CD4-positive, alpha-beta T cell treated with Interleukin-17A for 1 hour (primary cell): ENCODE measurements around the gene RGL3.
"Not testable (repeated sequence)": the region's sequence is repeated elsewhere in the genome, so short reads cannot be mapped to it uniquely, and the experiment has no call there.

Experiments used
- DNase-seq: peaks from one replicate; pipeline ENCODE4 v3.0.0-alpha.2; 2020

The RGL3 gene

DNA sequence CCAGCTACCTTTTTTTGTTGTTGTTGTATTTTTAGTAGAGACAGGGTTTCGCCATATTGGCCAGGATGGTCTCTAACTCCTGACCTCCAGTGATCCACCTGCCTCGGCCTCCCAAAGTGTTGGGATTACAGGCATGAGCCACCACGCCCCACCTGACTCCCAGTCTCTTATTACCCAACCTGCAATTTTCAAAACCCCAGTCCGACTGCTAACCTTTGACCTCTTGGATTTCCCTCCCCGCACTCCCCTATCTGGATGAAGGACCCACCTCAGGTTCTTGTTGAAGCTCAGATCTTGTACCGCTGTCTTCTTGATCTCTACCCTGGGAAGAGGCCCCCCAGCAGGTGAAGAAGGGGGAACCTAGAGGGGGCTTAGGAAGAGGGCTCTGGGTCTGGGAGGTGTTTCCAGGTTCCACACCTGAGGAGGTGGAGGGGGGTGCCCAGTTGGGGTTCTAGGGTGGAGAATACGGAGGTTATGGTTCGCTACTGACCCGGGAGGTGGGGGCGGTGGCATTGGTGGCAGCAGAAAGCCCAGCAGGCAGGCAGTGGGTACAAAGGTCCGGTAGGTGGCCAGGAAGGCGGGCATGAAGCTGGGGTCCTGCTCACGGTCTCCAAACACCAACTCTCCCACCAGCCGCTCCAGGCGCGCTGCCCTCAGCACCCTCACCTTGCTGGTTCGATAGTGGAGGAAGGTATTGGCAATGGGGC, 2.6 kb downstream of the RGL3 start:
- no peak for DNase-seq

DNA sequence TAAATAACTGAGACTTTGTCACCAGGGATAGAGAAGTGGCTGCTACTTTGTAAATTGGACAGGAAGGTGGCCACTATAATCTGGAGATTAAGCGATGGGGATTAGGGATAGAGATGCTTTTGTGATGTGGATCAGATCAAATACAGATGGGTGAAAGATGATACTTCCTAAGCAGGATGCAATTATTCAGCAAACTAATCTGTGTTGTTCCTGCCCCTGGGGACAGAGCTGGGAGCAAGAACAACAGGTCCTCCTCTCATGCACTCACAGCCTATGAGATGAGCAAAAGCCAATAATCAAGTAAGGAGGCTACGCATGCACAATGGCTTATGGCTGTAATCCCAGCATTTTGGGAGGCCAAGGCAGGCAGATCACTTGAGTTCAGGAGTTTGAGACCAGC, 4.6 kb downstream of the RGL3 start:
- DNase-seq: no peak

DNA sequence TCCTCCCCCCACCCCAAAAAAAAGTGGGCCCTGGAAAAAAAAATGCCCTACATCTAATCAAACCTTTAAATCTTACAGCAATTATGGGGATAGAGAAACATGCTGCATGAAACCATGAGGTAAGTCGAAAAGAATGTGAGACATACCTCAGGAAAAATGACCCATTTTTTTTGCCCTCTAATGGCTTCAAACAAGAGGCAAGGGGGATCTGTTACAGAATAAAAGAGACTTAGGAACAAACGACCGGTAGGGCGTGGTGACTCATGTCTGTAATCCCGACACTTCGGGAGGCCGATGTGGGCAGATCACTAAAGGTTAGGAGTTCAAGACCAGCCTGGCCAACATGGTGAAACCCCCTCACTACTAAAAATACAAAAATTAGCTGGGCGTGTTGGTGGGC, 8.4 kb downstream of the RGL3 start:
- DNase-seq: no peak

DNA sequence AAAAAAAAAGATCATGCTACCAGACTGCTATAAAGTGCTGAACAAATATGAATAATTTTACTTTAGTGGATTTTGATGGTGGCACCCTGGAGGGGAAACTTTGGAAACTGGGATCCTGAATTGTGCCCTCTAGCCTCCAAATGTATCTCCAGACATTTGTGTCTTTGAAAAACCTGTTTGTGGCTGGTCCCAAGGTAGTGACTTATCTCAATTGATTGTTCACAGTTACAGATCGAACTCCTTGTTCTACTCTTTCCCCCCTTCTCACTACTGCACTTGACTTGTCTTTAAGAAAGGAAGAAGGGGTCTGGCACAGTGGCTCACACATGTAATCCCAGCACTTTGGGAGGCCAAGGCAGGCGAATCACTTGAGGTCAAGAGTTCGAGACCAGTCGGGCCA, 10.5 kb downstream of the RGL3 start:
- no peak for DNase-seq

DNA sequence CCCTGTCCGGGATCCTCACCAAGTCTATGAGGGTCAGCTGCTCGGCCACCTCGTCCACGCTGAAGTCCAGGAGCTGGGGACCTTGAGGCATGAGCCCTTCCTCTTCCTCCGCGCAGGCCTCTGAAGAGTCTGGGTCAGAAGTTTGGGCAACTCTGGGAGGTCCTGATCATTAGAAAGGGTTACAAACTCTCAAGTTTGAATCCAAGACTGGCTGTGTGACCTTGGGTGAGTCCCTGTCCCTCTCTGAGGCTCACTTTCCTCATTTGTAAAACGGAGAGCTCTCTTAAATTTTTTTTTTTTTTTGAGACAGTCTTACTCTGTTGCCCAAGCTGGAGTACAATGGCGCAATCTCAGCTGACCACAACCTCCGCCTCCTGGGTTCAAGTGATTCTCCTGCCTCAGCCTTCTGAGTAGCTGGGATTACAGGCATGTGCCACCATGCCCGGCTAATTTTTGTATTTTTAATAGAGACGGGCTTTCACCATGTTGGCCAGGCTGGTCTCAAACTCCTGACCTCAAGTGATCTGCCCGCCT, 12.3 kb downstream of the RGL3 start:
- not testable (repeated sequence) for DNase-seq

DNA sequence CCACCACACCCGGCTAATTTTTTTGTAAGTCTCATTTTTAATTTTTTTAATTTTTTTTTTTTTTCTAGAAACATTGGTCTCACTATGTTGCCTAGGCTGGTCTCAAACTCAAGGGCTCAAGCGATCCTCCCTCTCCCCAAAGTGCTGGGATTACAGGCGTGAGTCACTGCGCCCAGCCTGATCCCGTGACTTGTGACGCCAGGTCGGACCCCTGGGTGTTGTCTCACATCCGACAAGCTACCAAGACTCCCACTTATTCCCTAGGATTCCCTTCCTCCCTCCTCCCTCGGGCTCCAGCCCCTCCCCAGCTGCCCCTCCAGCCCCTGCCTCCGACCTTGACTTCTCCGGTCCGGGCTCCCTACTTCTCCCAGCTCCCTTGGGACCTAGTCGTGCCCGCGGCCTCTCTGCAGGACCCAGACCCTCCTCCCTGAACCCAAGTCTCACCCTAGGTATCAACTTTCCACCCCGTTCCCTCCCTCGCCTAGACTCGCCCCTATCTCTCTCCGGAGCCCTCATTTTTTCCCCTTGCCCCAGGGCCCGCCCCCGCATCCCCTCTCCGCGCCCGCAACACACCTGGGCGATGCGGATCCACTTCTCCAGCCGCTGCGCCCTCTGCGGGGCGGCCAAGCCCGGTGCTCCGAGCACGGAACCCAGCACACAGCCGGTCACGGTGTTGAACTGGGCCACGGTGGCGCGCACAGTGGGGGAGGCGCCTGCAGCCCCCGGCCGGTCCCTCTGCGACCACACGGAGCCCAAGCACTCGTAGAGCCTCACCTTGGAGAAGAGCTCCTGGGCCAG, 13.1 kb downstream of the RGL3 start:
- DNase-seq: peak; percentile 32

DNA sequence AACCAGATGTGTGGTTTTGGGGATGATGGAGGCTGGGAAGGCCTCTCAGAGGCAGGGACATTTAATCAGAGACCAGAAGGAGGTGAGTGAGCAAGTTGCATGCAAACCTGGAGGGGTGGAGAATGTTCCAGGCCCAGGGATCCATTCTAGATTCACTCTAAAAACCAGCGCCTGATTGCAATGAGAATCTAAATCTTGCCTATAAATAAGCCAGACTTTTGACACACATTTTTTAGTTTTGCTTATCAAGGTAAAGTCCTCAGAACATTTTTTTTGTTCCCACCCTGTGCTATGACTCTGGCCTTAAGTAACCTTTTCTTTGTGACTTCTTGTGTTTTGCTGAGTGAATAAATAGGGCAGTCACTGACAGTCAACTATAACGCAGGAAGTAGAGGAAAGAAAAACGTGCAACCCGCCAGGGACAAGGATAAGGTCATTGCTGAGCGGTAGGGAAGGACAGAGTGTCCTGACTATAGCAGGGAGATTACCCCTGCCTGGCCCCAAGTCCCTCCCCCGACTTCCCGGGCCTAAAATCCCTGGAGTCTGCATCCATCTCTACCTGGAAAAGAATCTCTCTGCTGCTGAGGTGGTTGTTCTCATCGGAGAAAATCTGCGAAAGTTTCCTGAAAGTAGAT, 14.4 kb downstream of the RGL3 start:
- DNase-seq: no peak

DNA sequence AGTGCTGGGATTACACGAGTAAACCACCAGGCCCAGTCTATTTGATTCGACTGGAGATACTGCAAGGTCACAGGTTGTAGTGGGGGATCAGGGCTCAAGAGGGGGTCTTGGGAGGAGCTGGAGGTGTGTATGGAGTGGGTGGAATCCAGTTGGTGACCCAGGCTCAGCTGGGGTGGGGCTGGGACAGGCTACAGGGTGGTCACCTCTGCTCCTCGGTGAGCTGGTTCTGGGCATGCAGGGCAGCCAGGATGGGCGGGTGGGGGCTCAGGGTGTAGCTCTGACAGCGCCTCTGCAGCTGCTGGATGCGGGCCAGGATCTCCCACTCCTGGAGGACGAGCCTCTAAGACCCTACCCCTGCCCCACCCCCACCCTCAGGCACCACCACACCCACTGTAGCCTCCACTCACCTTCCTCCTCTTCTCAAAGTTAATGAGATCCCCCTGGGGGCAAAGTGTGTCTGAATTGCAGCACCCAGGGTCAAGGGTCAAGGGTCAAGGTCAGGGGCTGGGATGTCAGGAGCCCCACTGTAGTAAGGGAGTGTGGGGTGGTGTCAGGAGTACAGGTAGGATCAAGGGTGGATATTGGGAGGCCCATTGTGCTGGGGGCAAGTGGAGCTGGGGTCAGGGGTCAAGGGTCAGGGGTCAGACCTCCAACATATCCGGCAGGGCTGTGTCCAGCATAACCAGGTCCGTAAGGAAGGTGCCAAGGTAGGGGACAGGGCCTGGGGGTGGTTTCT, 17.1 kb downstream of the RGL3 start:
- no peak for DNase-seq

DNA sequence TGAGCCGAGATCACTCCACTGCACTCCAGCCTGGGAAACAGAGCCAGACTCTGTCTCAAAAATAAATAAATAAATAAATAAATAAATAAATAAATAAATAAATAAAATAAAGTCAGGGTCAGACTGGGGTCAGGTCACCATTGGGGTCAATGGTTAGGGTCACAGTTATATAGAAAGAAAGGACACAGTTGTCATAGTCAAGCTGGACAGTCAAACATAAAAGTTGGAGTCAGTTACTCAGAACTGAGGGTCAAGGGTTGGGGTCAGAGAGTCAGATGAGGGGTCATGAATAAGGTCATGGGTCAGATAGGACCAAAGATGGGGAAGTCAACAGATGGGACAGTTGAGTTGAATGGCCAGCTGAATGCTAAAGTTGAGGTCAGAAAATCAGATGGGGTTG, 18.3 kb downstream of the RGL3 start:
- DNase-seq: no peak

DNA sequence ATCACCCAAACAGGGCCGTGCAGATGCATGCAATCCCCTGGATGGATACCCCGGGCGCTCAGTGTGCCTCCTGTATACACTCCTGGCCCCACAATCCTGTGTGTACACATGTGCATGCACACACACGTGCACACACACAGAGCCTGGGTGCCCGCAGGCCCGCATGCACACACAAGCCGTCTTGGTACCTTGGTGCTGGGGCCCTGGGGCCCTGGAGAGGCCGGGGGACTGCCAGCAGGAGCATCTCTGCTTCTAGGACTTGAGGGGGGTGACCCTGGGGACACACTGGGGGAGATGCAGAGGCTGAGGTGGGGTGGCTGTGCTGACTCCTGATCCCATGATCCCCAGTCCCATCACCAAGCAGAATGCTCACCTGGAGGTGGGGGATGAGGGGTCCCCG, 19.4 kb downstream of the RGL3 start:
- no peak for DNase-seq

DNA sequence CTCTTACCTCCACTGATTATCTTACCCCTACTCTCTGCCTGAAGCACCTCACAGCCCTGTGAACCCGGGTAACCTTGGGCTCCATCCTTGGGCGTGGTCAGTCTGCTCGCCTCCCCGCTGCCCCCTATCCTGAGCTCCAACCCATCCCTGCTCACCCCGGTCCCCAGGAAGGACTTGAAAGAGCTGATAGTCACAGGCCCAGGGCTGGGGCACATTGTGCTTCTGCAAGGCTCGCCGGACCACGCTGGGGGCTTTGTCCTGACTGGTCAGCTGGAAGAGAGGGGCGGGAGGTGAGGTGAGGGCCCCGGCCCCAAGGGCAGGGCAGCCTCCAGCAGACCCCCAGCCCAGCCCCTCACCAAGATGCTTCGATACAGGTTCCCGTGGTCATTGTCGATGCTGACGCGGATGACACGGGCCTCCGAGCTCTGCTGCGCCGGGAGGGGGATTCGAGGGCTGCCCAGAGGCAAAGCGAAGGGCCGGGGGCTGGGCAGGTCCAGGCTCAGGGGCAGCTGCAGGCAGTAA, 22.0 kb downstream of the RGL3 start:
- DNase-seq: no peak

DNA sequence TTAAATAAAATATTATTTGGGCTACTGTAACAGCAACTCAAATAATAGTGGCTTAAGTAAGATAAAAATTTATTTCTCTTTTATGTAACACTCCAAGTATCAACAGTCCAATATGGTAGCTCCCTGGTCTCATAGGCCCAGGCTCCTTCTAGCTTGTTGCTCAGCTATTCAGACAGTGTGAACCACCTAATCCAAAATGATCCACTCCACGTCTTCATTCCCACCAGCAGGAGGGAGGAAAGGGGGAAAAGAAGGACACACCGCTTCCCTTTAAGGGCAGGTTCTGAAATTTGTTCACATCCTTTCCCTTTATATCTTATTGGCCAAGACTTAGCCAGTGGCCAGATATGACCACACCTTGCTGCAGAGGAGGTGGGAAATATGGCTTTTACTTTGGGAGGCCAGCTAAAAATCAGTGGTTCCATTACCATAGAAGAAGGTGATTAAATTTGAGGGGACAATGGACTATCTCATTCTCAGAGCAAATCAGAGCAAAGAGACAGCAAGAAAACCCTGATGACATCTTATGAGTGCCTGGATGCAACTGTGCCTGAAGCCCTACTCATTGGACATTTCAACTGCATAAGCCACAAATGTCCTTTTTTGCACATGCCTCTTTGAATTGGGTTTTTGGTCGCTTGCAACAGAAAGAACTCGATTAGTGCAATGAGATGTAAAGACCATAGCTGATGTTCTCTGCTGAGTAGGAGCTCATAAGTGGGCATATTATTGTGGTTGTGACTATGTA, 28.0 kb downstream of the RGL3 start:
- DNase-seq: no peak

DNA sequence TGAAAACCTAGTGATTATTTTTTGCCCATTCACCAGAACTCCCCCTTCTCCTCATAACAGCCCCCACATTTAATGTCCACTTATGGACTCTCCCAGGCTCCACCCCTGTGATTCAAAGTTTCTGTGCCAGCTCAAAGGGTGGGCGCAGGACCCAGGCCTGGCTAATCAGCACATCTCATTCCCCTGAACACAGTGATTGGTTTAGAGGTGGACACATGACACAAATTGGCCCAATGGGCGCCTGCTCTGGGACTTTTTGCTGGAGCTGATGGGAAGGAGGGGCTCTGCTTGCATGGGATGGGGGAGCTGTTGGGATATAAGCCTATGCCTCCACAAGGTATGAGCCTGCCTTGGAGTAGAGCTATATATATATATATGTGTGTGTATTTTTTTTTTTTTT, 28.8 kb downstream of the RGL3 start:
- no peak for DNase-seq

DNA sequence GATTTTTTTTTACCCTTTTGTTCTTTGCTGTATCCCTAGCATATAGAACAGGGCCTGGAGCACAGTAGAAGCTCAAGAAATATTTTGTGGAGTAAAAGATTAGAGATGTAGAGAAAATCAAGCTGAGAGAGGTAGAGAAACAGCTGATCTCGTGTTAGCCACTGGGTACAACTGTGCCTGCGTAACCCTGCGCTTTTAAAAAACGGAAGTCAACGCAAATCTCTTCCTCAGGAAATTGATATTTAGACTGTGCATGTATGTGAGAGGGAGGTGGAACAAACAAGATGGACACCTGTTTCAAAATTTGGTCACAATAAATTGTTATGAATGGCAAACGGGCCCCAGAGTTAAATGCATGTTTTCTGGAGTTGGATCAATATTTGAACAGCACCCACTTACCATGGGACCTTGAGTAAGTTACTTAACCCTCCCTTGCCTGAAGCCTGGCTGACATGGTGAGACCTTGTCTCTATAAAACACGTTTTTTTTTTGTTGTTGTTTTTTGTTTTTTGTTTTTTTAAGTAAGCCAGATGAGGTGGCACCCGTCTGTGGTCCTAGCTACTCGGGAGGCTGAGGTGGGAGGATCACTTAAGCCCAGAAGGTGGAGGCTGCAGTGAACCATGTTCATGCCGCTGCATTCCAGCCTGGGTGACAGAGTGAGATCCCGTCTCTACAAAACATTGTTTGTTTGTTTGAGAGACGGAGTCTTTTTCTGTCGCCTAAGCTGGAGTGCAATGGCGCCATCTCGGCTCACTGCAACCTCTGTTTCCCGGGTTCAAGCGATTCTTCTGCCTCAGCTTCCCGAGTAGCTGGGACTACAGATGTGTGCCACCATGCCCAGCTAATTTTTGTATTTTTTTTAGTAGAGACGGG, 31.7 kb downstream of the RGL3 start:
- DNase-seq: peak; percentile 17

DNA sequence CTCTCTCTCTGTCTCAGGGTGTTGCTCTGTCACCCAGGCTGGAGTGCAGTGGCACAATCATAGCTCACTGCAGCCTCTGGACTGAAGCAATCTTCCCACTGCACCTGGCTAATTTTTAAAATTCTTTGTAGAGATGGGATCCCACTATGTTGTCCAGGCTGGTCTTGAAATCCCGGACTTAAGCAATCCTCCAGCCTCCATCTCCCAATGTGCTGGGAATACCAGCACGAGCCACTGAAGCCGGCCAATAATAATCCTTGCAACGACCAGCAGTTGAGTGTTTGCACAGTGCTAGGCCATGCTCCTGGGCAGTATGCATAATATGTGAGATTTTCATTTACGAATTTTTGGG, 34.4 kb downstream of the RGL3 start:
- DNase-seq: no peak

DNA sequence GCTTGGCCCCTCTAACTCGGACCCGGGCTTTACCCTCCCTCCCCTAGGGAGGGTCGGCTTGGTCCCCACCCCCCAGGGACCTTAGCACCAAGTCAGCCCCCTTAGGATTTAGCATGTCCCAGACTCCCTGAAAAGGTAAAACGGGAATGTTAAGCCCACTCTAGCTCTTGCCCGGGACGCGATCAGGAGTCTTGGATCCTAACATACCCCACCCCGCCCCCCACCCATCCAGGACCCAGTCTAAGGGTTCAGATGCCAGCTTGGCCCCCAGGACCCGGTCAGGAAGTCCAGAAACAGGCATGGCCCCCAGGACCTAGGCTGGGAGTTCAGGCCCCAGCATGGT, 35.4 kb downstream of the RGL3 start:
- no peak for DNase-seq

DNA sequence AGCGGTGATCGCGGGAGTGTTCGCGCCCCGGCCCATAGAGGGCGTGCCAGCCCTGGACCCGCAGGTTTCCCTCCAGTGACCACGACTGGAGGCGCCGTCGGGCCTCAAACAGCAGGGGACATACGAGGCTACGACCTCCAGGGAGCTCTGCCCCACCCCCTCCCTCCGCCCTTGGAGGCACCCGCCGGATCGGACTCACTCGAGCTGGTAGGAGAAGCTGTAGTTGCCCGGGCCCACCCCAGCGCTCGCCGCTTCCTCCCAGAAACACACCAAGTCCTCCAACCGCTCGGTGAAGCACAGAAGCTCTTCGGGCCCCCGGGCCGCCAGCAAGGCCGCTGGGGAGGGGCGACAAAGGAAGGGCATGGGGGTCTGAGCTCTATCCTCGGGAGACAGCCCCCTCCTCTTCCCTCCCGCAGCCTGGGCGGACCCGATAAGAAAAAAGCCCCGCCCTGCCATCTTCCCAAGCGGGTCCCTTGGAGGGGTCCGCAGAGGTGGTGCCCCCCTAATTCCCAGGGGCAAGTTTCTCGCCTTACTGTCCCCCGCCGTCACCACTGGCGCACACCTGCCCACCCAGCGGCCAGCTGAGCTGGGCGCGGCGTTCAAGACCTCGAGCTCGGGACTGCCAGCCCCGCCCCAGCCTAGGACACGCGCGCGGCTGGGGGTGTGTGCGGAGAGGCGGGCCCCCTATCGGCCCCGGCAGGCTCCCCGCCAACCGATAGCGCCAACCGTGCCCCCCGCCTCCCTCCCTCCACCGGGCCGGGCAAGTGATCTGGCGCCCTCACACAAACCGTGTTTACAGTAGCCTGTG, 36.0 kb downstream of the RGL3 start:
- peak; percentile 48 for DNase-seq

DNA sequence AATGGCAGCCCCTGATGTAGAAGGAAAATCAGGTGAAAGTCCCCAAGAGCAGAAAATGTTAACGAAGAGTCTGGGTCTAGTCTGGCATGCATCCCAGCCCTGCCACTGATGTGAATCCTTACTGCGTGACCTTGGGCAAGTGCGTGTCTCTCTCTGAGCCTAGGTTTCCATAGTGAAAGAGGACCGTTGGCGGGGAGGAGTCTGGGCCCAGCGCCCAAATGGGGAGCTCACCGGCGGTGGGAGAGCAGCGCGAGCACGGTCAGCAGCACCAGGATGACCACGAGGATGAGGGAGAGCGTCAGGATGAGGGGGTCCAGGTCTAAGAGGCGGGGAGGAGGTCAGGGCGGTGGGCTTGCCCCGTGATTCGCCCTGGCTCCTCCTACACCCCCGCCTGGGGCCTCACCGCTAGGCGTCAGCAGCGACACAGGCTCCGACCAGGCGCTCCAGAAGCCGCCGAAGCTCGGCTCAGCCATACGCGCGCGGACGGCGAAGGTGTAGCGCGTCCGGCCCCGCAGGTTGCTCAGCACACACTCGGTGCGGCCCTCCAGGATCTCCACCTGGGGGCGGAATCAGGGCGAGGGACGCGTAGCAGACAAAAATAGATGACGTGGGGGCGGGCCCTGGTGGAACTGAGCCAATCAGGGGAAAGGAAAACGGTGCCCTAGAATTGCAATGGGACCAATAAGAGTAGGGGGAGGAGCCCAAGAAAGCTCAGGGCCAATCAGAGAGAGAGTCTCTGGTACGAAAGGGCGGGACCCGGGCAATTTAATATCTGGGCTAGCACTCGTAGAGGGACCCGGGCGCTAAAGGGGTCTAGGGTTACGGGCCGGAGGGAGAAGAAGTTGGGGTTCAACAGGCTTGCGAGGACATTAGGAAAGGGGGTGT, 38.2 kb downstream of the RGL3 start:
- DNase-seq: peak; percentile 99

DNA sequence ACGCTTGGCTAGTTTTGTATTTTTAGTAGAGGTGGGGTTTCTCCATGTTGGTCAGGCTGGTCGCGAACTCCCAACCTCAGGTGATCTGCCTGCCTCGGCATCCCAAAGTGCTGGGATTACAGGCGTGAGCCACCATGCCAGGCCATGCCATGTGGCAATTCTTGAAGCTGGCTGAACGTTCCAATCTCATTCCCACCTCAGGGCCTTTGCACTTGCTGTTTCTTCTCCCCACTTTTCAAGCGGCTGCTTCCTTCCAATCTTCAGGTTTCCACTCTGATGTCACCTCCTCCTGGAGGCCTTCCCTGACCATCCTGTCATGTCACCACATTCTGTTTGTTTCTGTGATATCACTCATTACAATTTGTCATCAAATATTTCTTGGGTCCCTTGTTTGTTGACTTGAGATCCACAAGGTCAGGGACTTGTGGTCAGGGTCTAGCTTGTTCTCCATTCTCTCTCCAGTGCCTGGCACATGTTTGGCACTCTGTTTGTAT, 39.2 kb downstream of the RGL3 start:
- no peak for DNase-seq
